Loucy (cell line): Measurements from ENCODE around the gene VPS37C.

ENCODE experiments used
- EZH2phosphoT487 ChIP-seq: fragments of 200-600 bp; IDR thresholded peaks from 2 replicates; pipeline ENCODE4 v1.6.1; 2018; ENCODE audit warnings: antibody characterized with exemption, mild to moderate bottlenecking, moderate library complexity, borderline replicate concordance
- TF ChIP-seq, protein P1 (sequence below): fragments of 200-600 bp; sonication (generic); conservative IDR thresholded peaks from 2 replicates; pipeline ENCODE4 v1.5.1; 2014; ENCODE audit warnings: mild to moderate bottlenecking, antibody characterized with exemption, low read length

DNA sequence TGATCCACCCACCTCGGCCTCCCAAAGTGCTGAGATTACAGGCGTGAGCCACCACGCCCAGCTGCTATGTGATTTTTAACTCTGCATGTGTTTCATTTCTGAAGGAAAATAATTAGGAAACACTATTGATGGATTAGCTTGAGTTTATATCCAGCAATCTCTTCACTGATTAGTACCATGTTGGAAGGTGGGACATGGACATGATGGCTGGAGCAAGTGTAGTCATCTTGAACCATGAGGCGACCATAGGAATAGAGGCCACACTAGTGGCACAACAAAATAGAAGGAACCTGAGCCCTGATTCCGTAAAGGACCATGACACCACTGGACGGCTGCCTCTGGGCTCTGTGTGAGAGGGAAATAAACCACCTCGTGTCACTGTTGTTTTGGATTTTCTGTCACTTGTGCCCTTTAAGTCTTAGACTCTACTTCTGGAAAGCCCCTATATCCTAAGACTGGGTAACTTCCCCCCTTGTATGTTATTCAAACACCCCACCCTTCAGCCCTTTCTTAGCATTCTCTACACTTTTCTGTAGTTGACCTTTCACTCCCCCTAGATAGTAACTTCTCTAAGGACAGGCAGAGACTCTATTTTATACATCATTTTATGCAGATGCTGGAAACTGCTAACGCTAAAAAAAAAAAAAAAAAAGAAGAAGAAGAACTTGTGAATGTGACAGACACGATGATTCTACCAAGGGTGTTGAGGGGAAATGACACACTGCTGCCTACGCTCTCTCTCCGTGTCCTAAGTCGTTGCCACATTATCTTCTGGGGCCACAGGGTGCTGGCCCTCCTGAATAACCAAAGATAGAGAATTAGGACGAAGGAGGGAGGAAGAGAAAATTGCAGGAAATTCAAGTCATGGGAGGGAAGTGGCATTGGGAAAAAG, 2.7 kb upstream of the VPS37C start:
- TF ChIP-seq, protein P1, sequence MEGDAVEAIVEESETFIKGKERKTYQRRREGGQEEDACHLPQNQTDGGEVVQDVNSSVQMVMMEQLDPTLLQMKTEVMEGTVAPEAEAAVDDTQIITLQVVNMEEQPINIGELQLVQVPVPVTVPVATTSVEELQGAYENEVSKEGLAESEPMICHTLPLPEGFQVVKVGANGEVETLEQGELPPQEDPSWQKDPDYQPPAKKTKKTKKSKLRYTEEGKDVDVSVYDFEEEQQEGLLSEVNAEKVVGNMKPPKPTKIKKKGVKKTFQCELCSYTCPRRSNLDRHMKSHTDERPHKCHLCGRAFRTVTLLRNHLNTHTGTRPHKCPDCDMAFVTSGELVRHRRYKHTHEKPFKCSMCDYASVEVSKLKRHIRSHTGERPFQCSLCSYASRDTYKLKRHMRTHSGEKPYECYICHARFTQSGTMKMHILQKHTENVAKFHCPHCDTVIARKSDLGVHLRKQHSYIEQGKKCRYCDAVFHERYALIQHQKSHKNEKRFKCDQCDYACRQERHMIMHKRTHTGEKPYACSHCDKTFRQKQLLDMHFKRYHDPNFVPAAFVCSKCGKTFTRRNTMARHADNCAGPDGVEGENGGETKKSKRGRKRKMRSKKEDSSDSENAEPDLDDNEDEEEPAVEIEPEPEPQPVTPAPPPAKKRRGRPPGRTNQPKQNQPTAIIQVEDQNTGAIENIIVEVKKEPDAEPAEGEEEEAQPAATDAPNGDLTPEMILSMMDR = no peak
- no peak for TF ChIP-seq EZH2phosphoT487
